Ovary (tissue), 3 donors: ENCODE measurements around the gene CCDC40.
"Not testable (repeated sequence)": the region's sequence is repeated elsewhere in the genome, so short reads cannot be mapped to it uniquely, and the experiment has no call there.

ENCODE experiments used
- POLR2A ChIP-seq: fragments of 450-650 bp; IDR thresholded peaks from one replicate; pipeline ENCODE4 v1.6.1; 2017; ENCODE audit warnings: antibody characterized with exemption, mild to moderate bottlenecking, moderate library complexity
- TF ChIP-seq, protein P1 (sequence below), 3 donors: fragments of 450-650 bp in 2 of 3; fragments of 200-600 bp in 1 of 3; IDR thresholded peaks; one replicate each; pipeline versions ENCODE4 v1.5.1 to v1.8.0; 2016 to 2022; ENCODE audit warnings: antibody characterized with exemption in 3 of 3, mild to moderate bottlenecking in 1 of 3
- donor health status: DM: no; HTN: no; CAD: no.

DNA sequence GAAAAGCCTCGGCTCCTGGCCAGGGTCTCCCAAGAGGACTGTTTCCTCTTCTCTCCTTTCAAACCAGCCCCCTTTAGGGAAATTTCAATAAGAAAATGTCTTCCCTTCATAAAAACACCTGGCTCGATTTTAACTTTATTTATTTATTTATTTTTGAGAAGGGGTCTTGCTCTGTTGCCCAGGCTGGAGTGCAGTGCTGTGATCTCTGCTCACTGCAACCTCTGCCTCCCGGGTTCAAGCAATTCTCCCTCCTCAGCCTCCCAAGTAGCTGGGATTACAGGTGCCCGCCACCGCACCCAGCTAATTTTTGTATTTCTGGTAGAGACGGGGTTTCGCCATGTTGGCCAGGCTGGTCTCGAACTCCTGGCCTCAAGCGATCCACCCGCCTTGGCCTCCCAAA, 10.3 kb downstream of the CCDC40 start:
- TF ChIP-seq, protein P1, sequence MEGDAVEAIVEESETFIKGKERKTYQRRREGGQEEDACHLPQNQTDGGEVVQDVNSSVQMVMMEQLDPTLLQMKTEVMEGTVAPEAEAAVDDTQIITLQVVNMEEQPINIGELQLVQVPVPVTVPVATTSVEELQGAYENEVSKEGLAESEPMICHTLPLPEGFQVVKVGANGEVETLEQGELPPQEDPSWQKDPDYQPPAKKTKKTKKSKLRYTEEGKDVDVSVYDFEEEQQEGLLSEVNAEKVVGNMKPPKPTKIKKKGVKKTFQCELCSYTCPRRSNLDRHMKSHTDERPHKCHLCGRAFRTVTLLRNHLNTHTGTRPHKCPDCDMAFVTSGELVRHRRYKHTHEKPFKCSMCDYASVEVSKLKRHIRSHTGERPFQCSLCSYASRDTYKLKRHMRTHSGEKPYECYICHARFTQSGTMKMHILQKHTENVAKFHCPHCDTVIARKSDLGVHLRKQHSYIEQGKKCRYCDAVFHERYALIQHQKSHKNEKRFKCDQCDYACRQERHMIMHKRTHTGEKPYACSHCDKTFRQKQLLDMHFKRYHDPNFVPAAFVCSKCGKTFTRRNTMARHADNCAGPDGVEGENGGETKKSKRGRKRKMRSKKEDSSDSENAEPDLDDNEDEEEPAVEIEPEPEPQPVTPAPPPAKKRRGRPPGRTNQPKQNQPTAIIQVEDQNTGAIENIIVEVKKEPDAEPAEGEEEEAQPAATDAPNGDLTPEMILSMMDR (IDR thresholded peaks at IDR 0.05) = not testable (repeated sequence)
- TF ChIP-seq POLR2A = not testable (repeated sequence)
